Large intestine (tissue), 3 donors: Measurements from ENCODE around the gene TLCD2. TPM values are rescaled to one million over a fixed set of nuclear protein-coding genes. Genes with fewer than 3 reads are reported as not detected.
"Not testable (repeated sequence)": the region's sequence is repeated elsewhere in the genome, so short reads cannot be mapped to it uniquely, and the experiment has no call there.

Source experiments
- DNase-seq, 2 donors: peaks; one replicate each; pipeline versions ENCODE4 v3.0.0 to v3.0.0-alpha.2; 2013
- H3K27ac ChIP-seq: one replicate; pipeline ENCODE4 v1.5.1; 2013; ENCODE audit warnings: low read length
- H3K27me3 ChIP-seq: 2 replicates; pipeline ENCODE4 v1.6.1; 2013; ENCODE audit warnings: low read length; ENCODE audit not compliant: control insufficient read depth, insufficient read depth
- H3K36me3 ChIP-seq: 2 replicates; pipeline ENCODE4 v1.6.1; 2013; ENCODE audit warnings: low read length; ENCODE audit not compliant: control insufficient read depth, insufficient read depth
- H3K4me1 ChIP-seq: one replicate; pipeline ENCODE4 v1.6.1; 2013; ENCODE audit warnings: low read length; ENCODE audit not compliant: control insufficient read depth, insufficient read depth
- H3K4me3 ChIP-seq: one replicate; pipeline ENCODE4 v1.5.1; 2013; ENCODE audit warnings: low read length
- H3K9me3 ChIP-seq: one replicate; pipeline ENCODE4 v1.6.1; 2013; ENCODE audit warnings: mild to moderate bottlenecking, low read depth, low read length, moderate library complexity; ENCODE audit not compliant: control insufficient read depth
- WGBS: methylation state at CpG from one replicate; pipeline ENCODE4 v1.1.5; 2013; ENCODE audit warnings: low lambda C conversion rate; ENCODE audit not compliant: insufficient coverage; 5-methylcytosine and 5-hydroxymethylcytosine counted together
- polyA plus RNA-seq: library from polyadenylated mRNA; unstranded; fragments of 120-200 nt; gene quantifications from one replicate; pipeline ENCODE4 v1.2.1, GENCODE V29; 2013

TLCD2 gene
- polyA plus RNA-seq, 1 donor: 2.8 TPM

- WGBS: no CpG with 5 or more reads among the region's 32 CpGs
- Histone ChIP-seq H3K36me3 (peaks cover 17% of the 10 kb centered on the region), H3K4me3 (peak overlapping the region; percentile 77), H3K27me3 (no peaks in the 10 kb centered on the region), H3K27ac (peak overlapping the region; percentile 98), H3K4me1 (peaks cover 36% of the 10 kb centered on the region), H3K9me3 (no peaks in the 10 kb centered on the region)
- DNase-seq: peak; percentile 83 to 86
Measured at GRCh38 chr17:1714980-1715802, 5.0 kb upstream of the TLCD2 start.

GRCh38 chr17:1714427-1714979 is 4.3 kb upstream of the TLCD2 start:
- WGBS: no CpG with 5 or more reads among the region's 19 CpGs
- Histone ChIP-seq H3K36me3 (peaks cover 17% of the 10 kb centered on the region), H3K4me1 (peaks cover 36% of the 10 kb centered on the region), H3K4me3 (peak overlapping the region; percentile 77), H3K27me3 (no peaks in the 10 kb centered on the region), H3K27ac (peak overlapping the region; percentile 98), H3K9me3 (no peaks in the 10 kb centered on the region)
- DNase-seq: peak; percentile 97 to 98

GRCh38 chr17:1713878-1714426 is 3.8 kb upstream of the TLCD2 start:
- no peaks in the 10 kb centered on the region for H3K9me3 ChIP-seq
- peaks cover 38% of the 10 kb centered on the region for H3K4me1 ChIP-seq
- peak overlapping the region; percentile 79 for H3K27ac ChIP-seq
- H3K27me3 ChIP-seq: no peaks in the 10 kb centered on the region
- peaks cover 17% of the 10 kb centered on the region for H3K36me3 ChIP-seq
- DNase-seq: peak; percentile 74 to 77
- no CpG with 5 or more reads among the region's 11 CpGs for WGBS
- peak overlapping the region; percentile 77 for H3K4me3 ChIP-seq

- Histone ChIP-seq H3K36me3 (peaks cover 17% of the 10 kb centered on the region), H3K4me1 (peaks cover 38% of the 10 kb centered on the region), H3K9me3 (no peaks in the 10 kb centered on the region), H3K4me3 (no peak overlapping the region), H3K27me3 (no peaks in the 10 kb centered on the region), H3K27ac (peak overlapping the region; percentile 79)
- 67% methylated on average over 2 of the region's 10 CpGs for WGBS
- no peak for DNase-seq
Measured at GRCh38 chr17:1713160-1713877, 3.1 kb upstream of the TLCD2 start.

- Histone ChIP-seq H3K27ac (no peak overlapping the region), H3K36me3 (peaks cover 18% of the 10 kb centered on the region), H3K4me1 (peaks cover 31% of the 10 kb centered on the region), H3K27me3 (no peaks in the 10 kb centered on the region), H3K4me3 (no peak overlapping the region), H3K9me3 (no peaks in the 10 kb centered on the region)
- WGBS: no CpG with 5 or more reads among the region's 8 CpGs
- DNase-seq: no peak
Measured at GRCh38 chr17:1712271-1712670, 2.1 kb upstream of the TLCD2 start.

- Histone ChIP-seq H3K9me3 (no peaks in the 10 kb centered on the region), H3K27ac (no peak overlapping the region), H3K4me1 (peaks cover 30% of the 10 kb centered on the region), H3K36me3 (peaks cover 20% of the 10 kb centered on the region), H3K27me3 (no peaks in the 10 kb centered on the region), H3K4me3 (no peak overlapping the region)
- WGBS: no CpG with 5 or more reads among the region's 4 CpGs
- no peak for DNase-seq
Measured at GRCh38 chr17:1711804-1712203, 1.6 kb upstream of the TLCD2 start.

- DNase-seq: peak in 1 of 2 donors; percentile 42
- H3K27ac ChIP-seq: peak overlapping the region; percentile 23
- no peaks in the 10 kb centered on the region for H3K27me3 ChIP-seq
- WGBS: no CpG with 5 or more reads among the region's 14 CpGs
- H3K4me1 ChIP-seq: peaks cover 30% of the 10 kb centered on the region
- H3K36me3 ChIP-seq: peaks cover 20% of the 10 kb centered on the region
- H3K4me3 ChIP-seq: peak overlapping the region; percentile 59
- H3K9me3 ChIP-seq: no peaks in the 10 kb centered on the region
Measured at GRCh38 chr17:1710807-1711553, 803 bp upstream of the TLCD2 start.

GRCh38 chr17:1709403-1709951 is 700 bp downstream of the TLCD2 start:
- Histone ChIP-seq H3K4me1 (peaks cover 23% of the 10 kb centered on the region), H3K9me3 (no peaks in the 10 kb centered on the region), H3K27ac (no peak overlapping the region), H3K27me3 (no peaks in the 10 kb centered on the region), H3K4me3 (peak overlapping the region; percentile 59), H3K36me3 (peaks cover 20% of the 10 kb centered on the region)
- WGBS: no CpG with 5 or more reads among the region's 16 CpGs
- peak in 1 of 2 donors; percentile 30 for DNase-seq

- Histone ChIP-seq H3K36me3 (peaks cover 20% of the 10 kb centered on the region), H3K4me1 (peaks cover 18% of the 10 kb centered on the region)
- H3K4me3 ChIP-seq, H3K27me3 ChIP-seq, H3K9me3 ChIP-seq, DNase-seq, H3K27ac ChIP-seq: not testable (repeated sequence)
- WGBS: no CpG with 5 or more reads among the region's 10 CpGs
Measured at GRCh38 chr17:1708791-1709346, 1.3 kb downstream of the TLCD2 start.
